ENCODE data around the gene TRHDE.

- TF ChIP-seq CTCF (IDR thresholded peaks at IDR 0.05) (no peak), POLR2A (IDR thresholded peaks at IDR 0.05) (no peak)
These were observed 200.2 kb downstream of the TRHDE start for GRCh38 chr12:72472350-72472749.

All from lower leg skin (tissue), 3 donors.